ENCODE measurements around the gene SNORC. TPM values are rescaled to one million over a fixed set of nuclear protein-coding genes. Genes with fewer than 3 reads are reported as not detected.

The SNORC gene
- polyA plus RNA-seq, 1 donor from 2014 or later = 0.68 TPM

GRCh38 chr2:232883116-232883721, 13.2 kb downstream of the SNORC start:
- Histone ChIP-seq H3K4me2 (ENCODE audit: low read length) (no peak overlapping the region), H3K27me3 (ENCODE audit: insufficient read depth, low read depth, low read length) (no peaks in the 10 kb centered on the region), H3F3A (ENCODE audit: insufficient read depth, low read length, poor library complexity, severe bottlenecking) (no peaks in the 10 kb centered on the region), H3K36me3 (ENCODE audit: insufficient read depth, low read length) (no peaks in the 10 kb centered on the region), H4K20me1 (ENCODE audit: insufficient read depth) (no peaks in the 10 kb centered on the region), H3K9ac (ENCODE audit: low read length) (no peak overlapping the region), H3K79me2 (replicated peaks; ENCODE audit: insufficient read depth, low read length) (no peaks in the 10 kb centered on the region), H2AFZ (ENCODE audit: low read depth, low read length) (no peak overlapping the region), H3K4me3 (ENCODE audit: low read length) (no peak overlapping the region), H3K9me2 (ENCODE audit: insufficient read depth, low read length) (no peaks in the 10 kb centered on the region), H3K9me3 (ENCODE audit: low read length) (no peaks in the 10 kb centered on the region), H3K27ac (ENCODE audit: low read length) (no peak overlapping the region)
- TF ChIP-seq POLR2AphosphoS5 (IDR thresholded peaks at IDR 0.05) (no peak), CTCF (IDR thresholded peaks at IDR 0.05; ENCODE audit: poor library complexity, severe bottlenecking) (no peak), SMC3 (conservative IDR thresholded peaks at IDR 0.05; ENCODE audit: poor library complexity) (no peak), EP300 (conservative IDR thresholded peaks at IDR 0.05; ENCODE audit: poor library complexity, severe bottlenecking) (no peak), MXI1 (conservative IDR thresholded peaks at IDR 0.05; ENCODE audit: poor library complexity, severe bottlenecking) (no peak), RAD21 (conservative IDR thresholded peaks at IDR 0.05) (no peak), EZH2 (IDR thresholded peaks at IDR 0.05; ENCODE audit: borderline replicate concordance, insufficient read depth, low read length, poor library complexity, severe bottlenecking) (no peak), REST (IDR thresholded peaks at IDR 0.05; ENCODE audit: borderline replicate concordance) (no peak), TAF1 (IDR thresholded peaks at IDR 0.05; ENCODE audit: low read depth) (no peak)

GRCh38 chr2:232884001-232884421, 13.9 kb downstream of the SNORC start:
- Histone ChIP-seq H3K27me3 (ENCODE audit: insufficient read depth, low read depth, low read length) (no peaks in the 10 kb centered on the region), H3K27ac (ENCODE audit: low read length) (no peak overlapping the region), H3K9me2 (ENCODE audit: insufficient read depth, low read length) (no peaks in the 10 kb centered on the region), H3K79me2 (replicated peaks; ENCODE audit: insufficient read depth, low read length) (no peaks in the 10 kb centered on the region), H3K36me3 (ENCODE audit: insufficient read depth, low read length) (no peaks in the 10 kb centered on the region), H3K4me3 (ENCODE audit: low read length) (no peak overlapping the region), H3K4me2 (ENCODE audit: low read length) (no peak overlapping the region), H3F3A (ENCODE audit: insufficient read depth, low read length, poor library complexity, severe bottlenecking) (no peaks in the 10 kb centered on the region), H4K20me1 (ENCODE audit: insufficient read depth) (no peaks in the 10 kb centered on the region), H3K9ac (ENCODE audit: low read length) (no peak overlapping the region), H3K9me3 (ENCODE audit: low read length) (no peaks in the 10 kb centered on the region), H2AFZ (ENCODE audit: low read depth, low read length) (no peak overlapping the region)
- no peak for TF ChIP-seq CTCF (IDR thresholded peaks at IDR 0.05; ENCODE audit: poor library complexity, severe bottlenecking)
- TF ChIP-seq EZH2 (IDR thresholded peaks at IDR 0.05; ENCODE audit: borderline replicate concordance, insufficient read depth, low read length, poor library complexity, severe bottlenecking) = no peak
- TF ChIP-seq MXI1 (conservative IDR thresholded peaks at IDR 0.05; ENCODE audit: poor library complexity, severe bottlenecking) = no peak
- TF ChIP-seq REST (IDR thresholded peaks at IDR 0.05; ENCODE audit: borderline replicate concordance) = no peak
- TF ChIP-seq POLR2AphosphoS5 (IDR thresholded peaks at IDR 0.05) = no peak
- no peak for TF ChIP-seq TAF1 (IDR thresholded peaks at IDR 0.05; ENCODE audit: low read depth)
- no peak for TF ChIP-seq RAD21 (conservative IDR thresholded peaks at IDR 0.05)
- no peak for TF ChIP-seq EP300 (conservative IDR thresholded peaks at IDR 0.05; ENCODE audit: poor library complexity, severe bottlenecking)
- no peak for TF ChIP-seq SMC3 (conservative IDR thresholded peaks at IDR 0.05; ENCODE audit: poor library complexity)

Data from neural cell (in vitro differentiated cells).